Testis (tissue), 2 donors: ENCODE results near the gene GTF3C6.

Experiments used
- CTCF ChIP-seq, 3 experiments: fragments of 450-650 bp in 2 of 3; fragments of 200-600 bp in 1 of 3; sonication (generic) in 1 of 3; IDR thresholded peaks; one replicate each; pipeline ENCODE4 v1.5.1; 2016 to 2019; ENCODE audit warnings: antibody characterized with exemption in 3 of 3, mild to moderate bottlenecking in 2 of 3, moderate library complexity in 1 of 3
- POLR2A ChIP-seq: fragments of 450-650 bp; IDR thresholded peaks from one replicate; pipeline ENCODE4 v1.6.1; 2017; ENCODE audit warnings: antibody characterized with exemption, mild to moderate bottlenecking, moderate library complexity

GRCh38 chr6:110946498-110946897 is 12.0 kb upstream of the GTF3C6 start:
- TF ChIP-seq CTCF (IDR thresholded peaks at IDR 0.05): no peak
- no peak for TF ChIP-seq POLR2A
